ENCODE measurements around the gene MEI1. TPM values are rescaled to one million over a fixed set of nuclear protein-coding genes. Genes with fewer than 3 reads are reported as not detected.
A peak's percentile ranks its signal among the peaks of the same experiment; 100 is the strongest.

Gene MEI1
- total and polyA plus RNA-seq, 9 of the 15 experiments (the other 6 are each of a cell fraction or from before 2014, with no cell fraction given), result 0.08 to 0.68 (median 0.18) TPM; not detected in 2

GRCh38 chr22:41821471-41822316 is 122.4 kb downstream of the MEI1 start:
- intact Hi-C loops (cut with micrococcal nuclease), result loop anchor here (5.0 kb wide), 1 partner anchor 121 kb away; no protein-coding TSS in a partner anchor
- CTCF ChIA-PET (ENCODE audit: low intra/inter-chr PET ratio), result interaction anchor here (0.8 to 1.4 kb wide), 2 partner anchors 119 kb away, joined by 3 to 16 read pairs; no protein-coding TSS in a partner anchor
- no peak overlapping the region for H3K4me3 ChIP-seq
- H3K27me3 ChIP-seq (ENCODE audit: control insufficient read depth in 2 of 2, insufficient read depth in 2 of 2, low read length in 2 of 2), result no peaks in the 10 kb centered on the region
- H2AFZ ChIP-seq (ENCODE audit: low read depth, low read length), result no peak overlapping the region
- no peaks in the 10 kb centered on the region for H3K9me1 ChIP-seq (ENCODE audit: control insufficient read depth, insufficient read depth, low read length)
- H3K36me3 ChIP-seq (ENCODE audit: control insufficient read depth, insufficient read depth, low read length), result peaks cover 39% of the 10 kb centered on the region; the same call in 2 of the 3 replicates
- no peak for TF ChIP-seq MEF2A (IDR thresholded peaks at IDR 0.05; ENCODE audit: control insufficient read depth, low read depth, low read length)
- TF ChIP-seq PRDM10 (IDR thresholded peaks at IDR 0.05; ENCODE audit: partially characterized antibody), result peak; percentile 64
- in situ Hi-C loops (cut with MboI), result no loop called here
- H3K9me3 ChIP-seq (replicated peaks; ENCODE audit: control insufficient read depth, insufficient read depth, low read depth, low read length), result no peaks in the 10 kb centered on the region
- H3K9ac ChIP-seq (ENCODE audit: insufficient read depth in 1 of 2, low read depth in 2 of 2, low read length in 2 of 2), result peak overlapping the region in 1 of 2 experiments; percentile 31; a peak in 2 of 4 replicates
- no peak for ATAC-seq
- H3K4me2 ChIP-seq (ENCODE audit: insufficient read depth, low read length), result no peak overlapping the region
- BruUV-seq (replicated peaks), result no TSS peak
- no peaks in the 10 kb centered on the region for H3K79me2 ChIP-seq (ENCODE audit: control insufficient read depth, insufficient read depth, low read length)
- H3K4me1 ChIP-seq (replicated peaks in 1 of 2; ENCODE audit: control insufficient read depth in 2 of 2, insufficient read depth in 2 of 2, low read length in 2 of 2), result peaks cover 13 to 18% of the 10 kb centered on the region in 2 experiments; a peak in 4 of 5 replicates
- no peak overlapping the region; the same call in 2 of the 3 replicates for H3K27ac ChIP-seq (ENCODE audit: extremely low read depth, low read depth, low read length)
- POLR2A ChIA-PET, result interaction anchor here (0.5 to 0.7 kb wide), 2 partner anchors 13 to 15 kb away, joined by 3 read pairs; no protein-coding TSS in a partner anchor
- 54% methylated on average over 9 of the region's 12 CpGs for WGBS (ENCODE audit: insufficient coverage, low coverage, missing lambda C conversion rate)
- no peaks in the 10 kb centered on the region for H4K20me1 ChIP-seq (replicated peaks; ENCODE audit: control insufficient read depth, insufficient read depth, low read length)
- FAIRE-seq, result no peak
- no peak for DNase-seq (ENCODE audit: extremely low read depth in 1 of 4, low spot score in 3 of 4)

All from K562 (cell line).